ENCODE data around the gene NUDT3.

DNA sequence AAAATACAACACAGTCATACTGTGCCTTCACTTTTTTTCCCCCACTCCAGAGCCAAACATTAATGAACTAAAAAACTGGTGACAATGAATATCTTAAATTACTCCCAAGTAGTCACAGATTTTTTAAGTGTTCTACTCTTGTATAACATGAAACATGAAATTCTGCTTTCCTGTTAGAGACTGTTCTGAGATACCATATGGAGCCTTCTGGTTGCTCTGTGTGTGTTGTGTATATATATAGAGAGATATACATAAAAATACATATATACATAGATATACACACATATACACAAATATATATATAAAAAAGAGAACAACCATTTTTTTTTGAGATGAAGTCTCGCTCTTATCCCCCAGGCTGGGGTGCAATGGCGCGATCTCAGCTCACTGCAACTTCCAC is 63.5 kb downstream of the NUDT3 start:
- TF ChIP-seq, protein P1, sequence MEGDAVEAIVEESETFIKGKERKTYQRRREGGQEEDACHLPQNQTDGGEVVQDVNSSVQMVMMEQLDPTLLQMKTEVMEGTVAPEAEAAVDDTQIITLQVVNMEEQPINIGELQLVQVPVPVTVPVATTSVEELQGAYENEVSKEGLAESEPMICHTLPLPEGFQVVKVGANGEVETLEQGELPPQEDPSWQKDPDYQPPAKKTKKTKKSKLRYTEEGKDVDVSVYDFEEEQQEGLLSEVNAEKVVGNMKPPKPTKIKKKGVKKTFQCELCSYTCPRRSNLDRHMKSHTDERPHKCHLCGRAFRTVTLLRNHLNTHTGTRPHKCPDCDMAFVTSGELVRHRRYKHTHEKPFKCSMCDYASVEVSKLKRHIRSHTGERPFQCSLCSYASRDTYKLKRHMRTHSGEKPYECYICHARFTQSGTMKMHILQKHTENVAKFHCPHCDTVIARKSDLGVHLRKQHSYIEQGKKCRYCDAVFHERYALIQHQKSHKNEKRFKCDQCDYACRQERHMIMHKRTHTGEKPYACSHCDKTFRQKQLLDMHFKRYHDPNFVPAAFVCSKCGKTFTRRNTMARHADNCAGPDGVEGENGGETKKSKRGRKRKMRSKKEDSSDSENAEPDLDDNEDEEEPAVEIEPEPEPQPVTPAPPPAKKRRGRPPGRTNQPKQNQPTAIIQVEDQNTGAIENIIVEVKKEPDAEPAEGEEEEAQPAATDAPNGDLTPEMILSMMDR (IDR thresholded peaks at IDR 0.05): no peak
- no peak for TF ChIP-seq POLR2A (IDR thresholded peaks at IDR 0.05)
